SK-N-SH (cell line): ENCODE measurements around the gene THSD7B. TPM values are rescaled to one million over a fixed set of nuclear protein-coding genes. Genes with fewer than 3 reads are reported as not detected.

Experiments used
- CTCF ChIA-PET: fragments of 300-600, 350-600 bp; formaldehyde crosslinking; extraction: SDS; loops from one replicate; lab custom pipeline; 2021; lab: Yijun Ruan, JAX
- POLR2A ChIA-PET: fragments of 350-600 bp; sonication (Branson Sonifier 250); formaldehyde crosslinking; extraction: SDS; loops from one replicate; lab custom pipeline; 2020; ENCODE audit warnings: antibody characterized with exemption, inconsistent platforms; lab: Yijun Ruan, JAX
- DNase-seq: peaks from one replicate; pipeline ENCODE4 v3.0.0; 2012
- H2AFZ ChIP-seq: fragments of 200-600 bp; sonication (generic); 2 replicates; pipeline ENCODE4 v1.8.1; 2016; ENCODE audit warnings: antibody characterized with exemption, mild to moderate bottlenecking, low read depth
- H3F3A ChIP-seq: fragments of 200-600 bp; sonication (generic); replicated peaks from 2 replicates; pipeline ENCODE3; 2016; ENCODE audit warnings: antibody characterized with exemption, mild to moderate bottlenecking; ENCODE audit not compliant: insufficient read depth
- H3K27ac ChIP-seq, 2 experiments: fragments of 200-500 bp in 1 of 2; fragments of 200-600 bp in 1 of 2; sonication (Bioruptor generic) in 1 of 2; sonication (generic), shearing (Covaris generic) in 1 of 2; 2 replicates each; pipeline versions ENCODE4 v1.5.1 to v1.6.1; 2014 to 2016; ENCODE audit warnings: low read depth in 2 of 2, inconsistent platforms in 1 of 2, low read length in 1 of 2, mild to moderate bottlenecking in 1 of 2, mixed read lengths in 1 of 2
- H3K27me3 ChIP-seq: fragments of 200-600 bp; sonication (generic), shearing (Covaris generic); 2 replicates; pipeline ENCODE4 v1.6.1; 2016; ENCODE audit warnings: mixed run types; ENCODE audit not compliant: insufficient read depth
- H3K36me3 ChIP-seq, 2 experiments: fragments of 200-500 bp in 1 of 2; fragments of 200-600 bp in 1 of 2; sonication (Bioruptor generic) in 1 of 2; sonication (generic) in 1 of 2; replicated peaks in 1 of 2; 2 replicates each; pipeline versions ENCODE3 to v1.5.1; 2014 to 2016; ENCODE audit warnings: low read length in 1 of 2, mild to moderate bottlenecking in 1 of 2; ENCODE audit not compliant: insufficient read depth in 2 of 2, control insufficient read depth in 1 of 2
- H3K4me1 ChIP-seq, 2 experiments: fragments of 200-500 bp in 1 of 2; fragments of 200-600 bp in 1 of 2; sonication (Bioruptor generic) in 1 of 2; sonication (generic), shearing (Covaris generic) in 1 of 2; 2 replicates each; pipeline versions ENCODE4 v1.5.1 to v1.6.1; 2014 to 2016; ENCODE audit warnings: low read depth in 1 of 2, low read length in 1 of 2, mixed run types in 1 of 2; ENCODE audit not compliant: insufficient read depth in 2 of 2, control insufficient read depth in 1 of 2
- H3K4me2 ChIP-seq: fragments of 200-600 bp; sonication (generic), shearing (Covaris generic); 2 replicates; pipeline ENCODE4 v1.6.1; 2017; ENCODE audit warnings: mixed run types
- H3K4me3 ChIP-seq, 2 experiments: fragments of 200-500 bp in 1 of 2; fragments of 200-600 bp in 1 of 2; sonication (Bioruptor generic) in 1 of 2; sonication (generic), shearing (Covaris generic) in 1 of 2; 2 replicates each; pipeline versions ENCODE4 v1.5.1 to v1.8.1; 2014 to 2016; ENCODE audit warnings: low read depth in 2 of 2, inconsistent platforms in 1 of 2, low read length in 1 of 2, mild to moderate bottlenecking in 1 of 2, mixed read lengths in 1 of 2, moderate library complexity in 1 of 2
- H3K79me2 ChIP-seq: fragments of 200-600 bp; sonication (generic); 2 replicates; pipeline ENCODE4 v1.8.1; 2017; ENCODE audit warnings: mild to moderate bottlenecking; ENCODE audit not compliant: insufficient read depth
- H3K9ac ChIP-seq: fragments of 200-600 bp; sonication (generic); 2 replicates; pipeline ENCODE4 v1.6.1; 2017; ENCODE audit warnings: mixed run types
- H3K9me2 ChIP-seq: fragments of 200-600 bp; sonication (generic); 2 replicates; pipeline ENCODE4 v1.6.1; 2017; ENCODE audit warnings: mixed run types
- H3K9me3 ChIP-seq: fragments of 200-600 bp; sonication (generic); 2 replicates; pipeline ENCODE4 v1.6.1; 2017; ENCODE audit warnings: mixed run types, mild to moderate bottlenecking, moderate library complexity
- H4K20me1 ChIP-seq: fragments of 200-600 bp; sonication (generic); 2 replicates; pipeline ENCODE4 v1.6.1; 2017; ENCODE audit warnings: mild to moderate bottlenecking, mixed run types; ENCODE audit not compliant: insufficient read depth
- CHD2 ChIP-seq: fragments of 150-350 bp; IDR thresholded peaks from 2 replicates; pipeline ENCODE4 v1.6.1; 2018; ENCODE audit warnings: low read length; ENCODE audit not compliant: partially characterized antibody
- CTCF ChIP-seq: fragments of 200-600 bp; sonication (generic); IDR thresholded peaks from 2 replicates; pipeline ENCODE4 v1.6.1; 2017; ENCODE audit warnings: antibody characterized with exemption, mild to moderate bottlenecking, moderate library complexity
- ELF1 ChIP-seq: IDR thresholded peaks from 2 replicates; pipeline ENCODE4 v1.4.0; 2012
- FOSL2 ChIP-seq: IDR thresholded peaks from 2 replicates; pipeline ENCODE4 v1.4.0; 2012; ENCODE audit warnings: low read depth, mild to moderate bottlenecking, moderate library complexity, borderline replicate concordance
- FOXM1 ChIP-seq: IDR thresholded peaks from 2 replicates; pipeline ENCODE4 v1.4.0; 2012; ENCODE audit warnings: low read depth, mild to moderate bottlenecking
- MEF2A ChIP-seq: IDR thresholded peaks from 2 replicates; pipeline ENCODE4 v1.4.0; 2012; ENCODE audit warnings: low read depth, borderline replicate concordance
- RCOR1 ChIP-seq: fragments of 150-350 bp; IDR thresholded peaks from 2 replicates; pipeline ENCODE4 v1.6.1; 2017; ENCODE audit warnings: antibody characterized with exemption, low read length
- RFX5 ChIP-seq: IDR thresholded peaks from 2 replicates; pipeline ENCODE4 v1.6.1; 2012; ENCODE audit warnings: mild to moderate bottlenecking, improper control_type of control experiment, low read length
- RXRA ChIP-seq: IDR thresholded peaks from 2 replicates; pipeline ENCODE4 v1.4.0; 2012; ENCODE audit warnings: low read depth, mild to moderate bottlenecking, borderline replicate concordance
- SMC3 ChIP-seq: IDR thresholded peaks from 2 replicates; pipeline ENCODE4 v1.6.1; 2012; ENCODE audit warnings: low read depth, low read length, improper control_type of control experiment
- TCF12 ChIP-seq: IDR thresholded peaks from 2 replicates; pipeline ENCODE4 v1.4.0; 2012
- TEAD4 ChIP-seq: IDR thresholded peaks from 2 replicates; pipeline ENCODE4 v1.4.0; 2012; ENCODE audit warnings: mild to moderate bottlenecking, borderline replicate concordance; ENCODE audit not compliant: insufficient read depth
- USF1 ChIP-seq: IDR thresholded peaks from 2 replicates; pipeline ENCODE4 v1.4.0; 2012; ENCODE audit warnings: low read depth, borderline replicate concordance
- WGBS: methylation state at CpG from one replicate; pipeline ENCODE4 v1.1.6; 2017; ENCODE audit warnings: low lambda C conversion rate; 5-methylcytosine and 5-hydroxymethylcytosine counted together
- polyA plus RNA-seq, 3 experiments: library from polyadenylated mRNA; depleted of rRNA; stranded (reverse); fragments of >200 nt; gene quantifications; 2 replicates each; pipeline ENCODE4 v1.2.3, GENCODE V29; 2012
- TF ChIP-seq, protein P1 (sequence below): IDR thresholded peaks from 2 replicates; pipeline ENCODE4; 2012
- TF ChIP-seq, protein P2 (sequence below): IDR thresholded peaks from 2 replicates; pipeline ENCODE4 v1.6.1; 2012; ENCODE audit warnings: mild to moderate bottlenecking, low read depth, low read length, moderate library complexity
- TF ChIP-seq, protein P3 (sequence below): IDR thresholded peaks from 2 replicates; pipeline ENCODE4 v1.4.0; 2012; ENCODE audit warnings: low read depth, borderline replicate concordance

Gene THSD7B
- polyA plus RNA-seq, 1 of the 3 experiments (the other 2 are of a cell fraction) = not detected

- TF ChIP-seq CTCF = no peak
- TF ChIP-seq RFX5 = no peak
- TF ChIP-seq SMC3 = no peak
- no peak for TF ChIP-seq ELF1
- TF ChIP-seq, protein P1, sequence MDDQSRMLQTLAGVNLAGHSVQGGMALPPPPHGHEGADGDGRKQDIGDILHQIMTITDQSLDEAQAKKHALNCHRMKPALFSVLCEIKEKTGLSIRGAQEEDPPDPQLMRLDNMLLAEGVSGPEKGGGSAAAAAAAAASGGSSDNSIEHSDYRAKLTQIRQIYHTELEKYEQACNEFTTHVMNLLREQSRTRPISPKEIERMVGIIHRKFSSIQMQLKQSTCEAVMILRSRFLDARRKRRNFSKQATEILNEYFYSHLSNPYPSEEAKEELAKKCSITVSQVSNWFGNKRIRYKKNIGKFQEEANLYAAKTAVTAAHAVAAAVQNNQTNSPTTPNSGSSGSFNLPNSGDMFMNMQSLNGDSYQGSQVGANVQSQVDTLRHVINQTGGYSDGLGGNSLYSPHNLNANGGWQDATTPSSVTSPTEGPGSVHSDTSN = no peak
- TF ChIP-seq USF1 = no peak
- TF ChIP-seq MEF2A = no peak
- TF ChIP-seq FOSL2 = no peak
Measured at GRCh38 chr2:137718786-137719185, 953.4 kb downstream of the THSD7B start (continued).

DNA sequence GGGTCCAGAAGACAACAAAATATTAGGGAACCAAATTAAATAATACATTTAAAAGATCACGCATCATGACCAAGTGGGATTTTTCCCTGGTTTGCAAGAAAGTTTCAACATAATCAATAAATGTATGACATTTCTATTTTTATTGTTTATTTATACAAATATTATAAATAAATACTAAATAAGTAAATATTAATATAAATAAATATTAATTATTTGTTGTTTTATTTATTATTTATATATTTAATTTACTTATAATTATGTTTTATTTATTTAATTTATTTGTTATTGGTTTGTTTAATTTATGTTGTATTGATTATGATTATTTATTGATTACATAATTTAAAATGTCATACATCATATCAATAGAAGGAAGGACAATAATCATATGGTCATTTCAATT is 956.4 kb downstream of the THSD7B start:
- H3K79me2 ChIP-seq = no peaks in the 10 kb centered on the region
- POLR2A ChIA-PET = no interaction called here
- no peak for DNase-seq
- H4K20me1 ChIP-seq = no peaks in the 10 kb centered on the region
- no peak overlapping the region for H3K9ac ChIP-seq
- CTCF ChIA-PET = no interaction called here
- no peak overlapping the region for H3K4me2 ChIP-seq
- H3K9me3 ChIP-seq = no peaks in the 10 kb centered on the region
- no peaks in the 10 kb centered on the region for H3K27me3 ChIP-seq
- TF ChIP-seq USF1 (no peak), TCF12 (no peak), RXRA (no peak), RCOR1 (no peak), FOXM1 (no peak), CHD2 (no peak), TEAD4 (no peak)
- TF ChIP-seq, protein P2, sequence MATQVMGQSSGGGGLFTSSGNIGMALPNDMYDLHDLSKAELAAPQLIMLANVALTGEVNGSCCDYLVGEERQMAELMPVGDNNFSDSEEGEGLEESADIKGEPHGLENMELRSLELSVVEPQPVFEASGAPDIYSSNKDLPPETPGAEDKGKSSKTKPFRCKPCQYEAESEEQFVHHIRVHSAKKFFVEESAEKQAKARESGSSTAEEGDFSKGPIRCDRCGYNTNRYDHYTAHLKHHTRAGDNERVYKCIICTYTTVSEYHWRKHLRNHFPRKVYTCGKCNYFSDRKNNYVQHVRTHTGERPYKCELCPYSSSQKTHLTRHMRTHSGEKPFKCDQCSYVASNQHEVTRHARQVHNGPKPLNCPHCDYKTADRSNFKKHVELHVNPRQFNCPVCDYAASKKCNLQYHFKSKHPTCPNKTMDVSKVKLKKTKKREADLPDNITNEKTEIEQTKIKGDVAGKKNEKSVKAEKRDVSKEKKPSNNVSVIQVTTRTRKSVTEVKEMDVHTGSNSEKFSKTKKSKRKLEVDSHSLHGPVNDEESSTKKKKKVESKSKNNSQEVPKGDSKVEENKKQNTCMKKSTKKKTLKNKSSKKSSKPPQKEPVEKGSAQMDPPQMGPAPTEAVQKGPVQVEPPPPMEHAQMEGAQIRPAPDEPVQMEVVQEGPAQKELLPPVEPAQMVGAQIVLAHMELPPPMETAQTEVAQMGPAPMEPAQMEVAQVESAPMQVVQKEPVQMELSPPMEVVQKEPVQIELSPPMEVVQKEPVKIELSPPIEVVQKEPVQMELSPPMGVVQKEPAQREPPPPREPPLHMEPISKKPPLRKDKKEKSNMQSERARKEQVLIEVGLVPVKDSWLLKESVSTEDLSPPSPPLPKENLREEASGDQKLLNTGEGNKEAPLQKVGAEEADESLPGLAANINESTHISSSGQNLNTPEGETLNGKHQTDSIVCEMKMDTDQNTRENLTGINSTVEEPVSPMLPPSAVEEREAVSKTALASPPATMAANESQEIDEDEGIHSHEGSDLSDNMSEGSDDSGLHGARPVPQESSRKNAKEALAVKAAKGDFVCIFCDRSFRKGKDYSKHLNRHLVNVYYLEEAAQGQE = no peak
- TF ChIP-seq, protein P3, sequence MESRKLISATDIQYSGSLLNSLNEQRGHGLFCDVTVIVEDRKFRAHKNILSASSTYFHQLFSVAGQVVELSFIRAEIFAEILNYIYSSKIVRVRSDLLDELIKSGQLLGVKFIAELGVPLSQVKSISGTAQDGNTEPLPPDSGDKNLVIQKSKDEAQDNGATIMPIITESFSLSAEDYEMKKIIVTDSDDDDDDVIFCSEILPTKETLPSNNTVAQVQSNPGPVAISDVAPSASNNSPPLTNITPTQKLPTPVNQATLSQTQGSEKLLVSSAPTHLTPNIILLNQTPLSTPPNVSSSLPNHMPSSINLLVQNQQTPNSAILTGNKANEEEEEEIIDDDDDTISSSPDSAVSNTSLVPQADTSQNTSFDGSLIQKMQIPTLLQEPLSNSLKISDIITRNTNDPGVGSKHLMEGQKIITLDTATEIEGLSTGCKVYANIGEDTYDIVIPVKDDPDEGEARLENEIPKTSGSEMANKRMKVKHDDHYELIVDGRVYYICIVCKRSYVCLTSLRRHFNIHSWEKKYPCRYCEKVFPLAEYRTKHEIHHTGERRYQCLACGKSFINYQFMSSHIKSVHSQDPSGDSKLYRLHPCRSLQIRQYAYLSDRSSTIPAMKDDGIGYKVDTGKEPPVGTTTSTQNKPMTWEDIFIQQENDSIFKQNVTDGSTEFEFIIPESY = no peak
- H3K4me3 ChIP-seq = no peak overlapping the region
- no peaks in the 10 kb centered on the region for H3F3A ChIP-seq
- no peaks in the 10 kb centered on the region for H3K36me3 ChIP-seq
- 57% methylated on average over 1 of the region's 1 CpG for WGBS
- H3K9me2 ChIP-seq = no peaks in the 10 kb centered on the region
- no peaks in the 10 kb centered on the region for H3K4me1 ChIP-seq
- no peak overlapping the region for H3K27ac ChIP-seq
- no peak overlapping the region for H2AFZ ChIP-seq
